ENCODE data around the gene TAF4.

GRCh38 chr20:61927193-61927825, 138.4 kb downstream of the TAF4 start:
- TF ChIP-seq CTCF (IDR thresholded peaks at IDR 0.05) (no peak), POLR2A (IDR thresholded peaks at IDR 0.05) (no peak)
